HTERT RPE-1 (cell line): Measurements from ENCODE around the gene PPP2R5C.

ENCODE experiments used
- in situ Hi-C: fragments of 300-500 bp; cut with MboI; formaldehyde crosslinking; loops from 4 replicates; pipeline ENCODE4 v1.14.3; 2020; ENCODE audit warnings: low sequenced_read_pairs

PPP2R5C gene

DNA sequence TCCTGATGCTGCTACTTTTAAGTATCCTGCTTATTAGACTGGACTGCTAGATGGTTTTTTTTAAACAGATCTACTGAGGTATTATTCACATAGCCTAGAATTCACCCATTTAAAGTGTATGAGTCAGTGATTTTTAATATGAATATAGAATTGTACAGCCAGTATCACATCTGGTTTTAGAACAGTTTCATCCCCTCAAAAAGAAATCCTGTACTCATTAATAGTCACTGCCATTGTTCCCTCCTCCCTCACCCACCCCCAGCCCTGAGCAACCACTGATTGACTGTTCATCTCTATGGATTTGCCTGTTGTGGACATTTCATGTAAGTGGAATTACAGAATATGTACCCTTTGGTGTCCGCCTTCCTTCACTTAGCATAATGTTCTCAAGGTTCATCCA is 98.4 kb downstream of the PPP2R5C start:
- in situ Hi-C loops, result no loop called here

DNA sequence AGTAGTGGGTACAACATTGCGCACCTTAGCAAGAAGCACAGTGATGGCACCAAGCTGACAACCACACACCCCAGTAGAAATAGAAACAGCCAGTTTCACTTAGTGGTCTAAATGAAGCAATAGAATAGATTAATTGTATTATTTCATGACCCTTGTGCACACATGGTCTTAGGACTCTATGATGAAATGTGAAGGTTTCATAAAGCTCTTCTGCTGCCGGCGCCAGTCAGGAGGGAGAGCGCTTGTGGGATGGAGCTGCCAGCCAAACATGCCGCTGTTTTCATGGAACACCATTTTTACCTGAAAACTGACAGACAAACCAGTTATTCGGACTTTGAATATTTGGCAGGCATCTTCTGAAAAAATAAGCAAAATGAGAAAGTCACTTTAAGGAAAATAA is 100.0 kb downstream of the PPP2R5C start:
- in situ Hi-C loops, result no loop called here

DNA sequence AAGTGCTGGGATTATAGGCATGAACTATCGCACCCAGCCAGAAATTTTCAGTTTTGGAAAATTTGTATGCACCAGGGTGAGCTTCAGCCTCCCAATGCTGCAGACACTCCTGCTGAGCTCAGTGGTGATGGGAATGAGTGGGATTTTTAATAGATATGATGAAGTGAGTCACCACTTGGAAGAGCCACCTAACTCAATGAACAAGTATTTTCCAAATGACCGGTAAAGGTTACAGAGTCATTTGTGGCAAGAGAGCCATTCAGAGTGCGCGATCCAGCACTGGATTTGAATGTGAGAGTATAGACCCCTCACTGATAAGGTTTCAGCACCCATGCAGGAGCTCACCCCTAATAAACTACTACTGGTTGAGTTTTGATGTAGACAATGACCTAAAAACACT is 100.7 kb downstream of the PPP2R5C start:
- in situ Hi-C loops, result no loop called here

- in situ Hi-C loops, result no loop called here
Measured at GRCh38 chr14:101862711-101863110, 101.2 kb downstream of the PPP2R5C start.

GRCh38 chr14:101865288-101865687 is 103.8 kb downstream of the PPP2R5C start:
- in situ Hi-C loops, result no loop called here

GRCh38 chr14:101867854-101868253 is 106.3 kb downstream of the PPP2R5C start:
- in situ Hi-C loops, result no loop called here

DNA sequence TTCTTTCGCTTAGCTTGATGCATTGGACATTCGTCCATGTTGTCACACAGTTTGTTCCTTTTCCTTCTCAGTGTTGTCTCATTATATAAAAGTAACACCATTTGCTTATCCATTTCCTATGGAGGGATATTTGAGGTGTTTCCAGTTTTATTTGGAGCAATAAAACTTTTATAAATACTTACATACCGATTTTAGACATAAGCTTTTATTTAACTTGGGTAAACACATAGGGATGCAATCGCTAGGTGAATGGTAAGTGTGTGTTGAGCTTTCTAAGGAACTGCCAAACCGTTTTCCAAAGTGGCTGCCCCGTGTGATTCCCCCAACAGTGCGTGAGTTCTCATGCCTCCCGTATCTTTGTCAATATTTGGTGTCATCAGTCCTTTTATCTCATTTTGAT is 107.7 kb downstream of the PPP2R5C start:
- in situ Hi-C loops, result no loop called here

- in situ Hi-C loops, result no loop called here
Measured at GRCh38 chr14:101870273-101870939, 108.9 kb downstream of the PPP2R5C start.

DNA sequence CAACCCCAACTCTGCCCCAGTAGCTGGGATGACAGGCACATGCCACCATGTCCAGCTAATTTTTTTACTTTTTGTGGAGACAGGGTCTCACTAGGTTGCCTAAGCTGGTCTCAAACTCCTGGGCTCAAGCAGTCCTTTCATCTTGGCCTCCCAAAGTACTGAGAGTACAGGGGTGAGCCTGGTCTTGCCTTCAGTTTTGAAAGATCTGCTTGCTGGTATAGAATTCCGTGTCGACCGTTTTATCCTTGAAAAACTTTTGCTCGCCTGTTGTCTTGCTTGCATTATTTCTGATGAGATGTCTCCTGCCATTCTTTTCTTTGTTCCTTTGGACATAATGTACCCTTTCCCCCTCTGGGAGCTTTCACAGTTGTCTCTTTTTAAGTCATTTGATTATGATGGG is 110.8 kb downstream of the PPP2R5C start:
- in situ Hi-C loops, result no loop called here

DNA sequence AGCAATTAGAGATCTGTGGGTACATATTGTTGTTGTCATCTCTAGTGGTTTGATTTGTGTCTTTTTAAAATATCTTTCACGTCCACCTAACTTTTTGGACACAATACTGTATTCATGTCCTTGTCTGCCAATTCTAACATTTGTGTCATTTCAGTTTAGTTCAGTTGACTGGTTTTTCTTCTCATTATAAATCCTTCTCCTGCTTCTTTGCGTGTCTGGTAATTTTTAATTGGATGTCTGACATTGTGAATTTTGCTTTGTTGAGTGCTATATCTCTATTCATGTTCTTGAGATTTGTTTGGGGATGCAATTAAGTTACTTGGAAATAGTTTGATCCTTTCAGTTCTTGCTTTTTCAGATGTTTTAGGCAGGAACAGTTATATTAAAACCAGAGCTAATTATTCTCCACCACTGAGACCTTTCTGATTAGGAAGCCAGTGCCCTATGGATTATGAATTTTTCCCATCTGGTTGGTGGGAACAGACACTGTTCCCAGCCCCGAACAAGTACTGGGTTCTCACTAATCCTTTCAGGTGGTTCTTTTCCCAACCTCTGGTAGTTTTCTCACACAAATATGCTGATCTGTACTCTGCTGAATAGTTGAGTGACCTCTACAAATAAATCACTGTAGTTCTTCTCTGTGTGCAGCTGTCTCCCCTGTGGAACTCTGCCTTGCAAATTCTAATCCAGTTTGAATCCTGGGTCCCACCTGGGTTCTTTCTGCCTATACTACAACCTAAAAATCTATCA is 111.7 kb downstream of the PPP2R5C start:
- in situ Hi-C loops, result no loop called here

DNA sequence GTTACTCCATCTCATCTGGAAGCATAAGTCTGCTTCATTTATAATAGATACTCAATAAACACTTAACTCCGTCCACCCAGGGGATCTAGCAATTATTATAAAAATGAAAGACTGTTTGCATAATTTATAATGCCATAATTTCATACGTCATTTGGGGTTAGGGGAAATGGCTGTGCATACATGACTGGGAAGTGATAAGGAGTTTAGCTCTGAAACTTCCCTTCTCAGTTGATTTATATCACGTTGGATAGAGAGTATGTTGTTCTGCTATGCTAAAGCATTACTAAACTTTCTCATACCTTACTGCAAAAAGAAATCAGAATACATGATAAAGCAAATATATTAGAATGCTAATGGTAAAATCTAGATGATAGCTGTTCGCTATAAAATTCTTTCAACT is 112.5 kb downstream of the PPP2R5C start:
- in situ Hi-C loops, result no loop called here

DNA sequence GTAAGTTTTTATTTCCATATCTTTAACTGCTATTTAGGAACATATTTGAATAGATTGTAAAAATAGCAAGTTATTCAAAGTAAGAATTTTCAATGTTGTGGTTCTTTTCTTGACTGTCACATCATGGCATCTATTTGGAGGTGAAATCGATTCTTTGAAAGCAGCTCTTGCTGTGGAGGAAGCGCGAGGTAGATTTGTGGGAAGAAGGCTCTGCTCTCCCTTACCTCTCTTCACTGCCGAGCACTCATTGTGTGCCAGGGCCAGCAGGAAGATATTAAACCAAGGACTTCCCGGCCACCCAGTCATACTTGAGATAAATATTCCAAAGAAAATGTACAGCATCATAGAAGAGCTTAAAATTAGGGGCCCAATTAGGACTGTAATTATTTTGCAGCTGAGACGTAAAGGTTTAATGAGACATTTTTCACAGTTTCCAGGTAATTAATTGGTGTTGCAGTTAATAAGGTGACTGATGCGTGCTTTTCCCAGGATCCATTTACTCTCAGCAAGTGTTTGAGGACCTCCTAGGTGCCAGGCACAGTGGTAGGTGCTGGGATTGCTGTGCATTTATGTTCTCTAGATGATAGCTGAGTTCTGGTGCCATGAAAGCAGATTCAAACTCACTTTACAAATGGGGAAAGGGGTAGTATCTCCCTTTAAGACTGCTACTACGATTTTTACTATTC is 113.7 kb downstream of the PPP2R5C start:
- in situ Hi-C loops, result no loop called here

DNA sequence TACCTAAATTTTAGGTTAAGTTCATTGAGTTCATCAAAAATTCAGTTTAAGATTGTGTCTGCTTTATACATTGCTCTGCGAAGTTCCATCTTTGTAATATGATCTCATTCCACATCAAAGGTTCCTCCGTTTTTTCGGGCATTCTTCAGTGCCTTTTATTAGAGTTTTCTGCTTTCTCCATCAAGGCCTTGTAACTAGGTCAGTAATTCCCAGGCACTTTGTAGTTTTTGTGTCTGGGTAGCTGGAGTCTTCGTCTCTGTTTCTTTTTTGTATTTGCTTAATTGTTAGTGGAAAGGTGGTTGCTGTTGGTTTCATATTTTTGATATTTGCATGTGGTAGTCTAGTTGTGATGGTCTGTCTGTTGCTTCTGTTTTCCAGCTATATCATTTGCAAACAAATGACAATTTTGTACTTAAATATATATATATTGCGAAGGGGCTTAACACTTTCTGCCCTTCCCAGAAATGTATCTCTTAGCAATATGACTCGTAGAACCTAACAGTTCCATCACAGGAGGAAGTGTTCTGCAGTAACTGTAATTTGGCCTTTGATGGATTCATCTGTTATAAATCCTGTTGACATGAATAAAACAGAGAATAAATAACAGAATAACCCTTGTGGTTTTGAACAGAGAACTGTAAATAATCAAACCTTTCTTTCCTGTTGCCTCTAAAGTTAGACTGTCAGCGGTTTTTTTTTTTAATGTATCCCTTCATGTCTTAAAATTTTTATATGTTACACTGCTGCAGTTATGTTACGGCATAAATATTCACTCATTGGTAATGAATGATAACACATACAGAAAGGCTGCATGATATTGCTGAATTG is 114.4 kb downstream of the PPP2R5C start:
- in situ Hi-C loops, result no loop called here

- in situ Hi-C loops, result no loop called here
Measured at GRCh38 chr14:101876555-101876938, 115.0 kb downstream of the PPP2R5C start.

- in situ Hi-C loops, result no loop called here
Measured at GRCh38 chr14:101877766-101878165, 116.3 kb downstream of the PPP2R5C start.

DNA sequence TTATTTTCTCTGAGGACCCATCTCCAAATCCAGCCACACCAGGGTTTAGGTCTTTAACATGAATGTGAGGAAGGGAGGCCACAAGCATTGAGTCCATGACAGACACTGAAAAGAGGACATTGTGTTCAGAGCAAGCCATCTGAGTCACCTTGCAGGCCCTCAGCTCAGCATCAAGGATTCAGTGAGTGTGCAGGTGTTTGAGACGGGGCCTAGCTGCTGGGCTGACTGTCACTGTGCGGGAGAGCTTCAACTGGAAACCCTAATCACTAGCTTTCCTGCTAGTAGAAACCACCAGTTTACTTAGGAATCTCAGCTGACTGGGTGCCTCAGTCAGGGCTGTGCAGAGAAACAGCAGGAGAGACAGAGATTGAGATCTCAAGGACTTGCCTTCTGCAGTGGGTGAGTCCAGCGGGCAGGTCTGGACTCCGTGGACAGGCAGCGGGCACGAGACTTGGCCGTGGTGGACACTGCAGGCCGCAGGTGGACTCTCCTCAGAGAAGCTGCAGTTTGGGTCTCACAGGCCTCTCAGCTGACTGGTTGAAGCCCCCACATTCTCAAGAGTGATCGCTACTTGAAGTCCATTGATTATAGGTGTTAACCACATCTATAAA is 116.8 kb downstream of the PPP2R5C start:
- in situ Hi-C loops, result no loop called here

DNA sequence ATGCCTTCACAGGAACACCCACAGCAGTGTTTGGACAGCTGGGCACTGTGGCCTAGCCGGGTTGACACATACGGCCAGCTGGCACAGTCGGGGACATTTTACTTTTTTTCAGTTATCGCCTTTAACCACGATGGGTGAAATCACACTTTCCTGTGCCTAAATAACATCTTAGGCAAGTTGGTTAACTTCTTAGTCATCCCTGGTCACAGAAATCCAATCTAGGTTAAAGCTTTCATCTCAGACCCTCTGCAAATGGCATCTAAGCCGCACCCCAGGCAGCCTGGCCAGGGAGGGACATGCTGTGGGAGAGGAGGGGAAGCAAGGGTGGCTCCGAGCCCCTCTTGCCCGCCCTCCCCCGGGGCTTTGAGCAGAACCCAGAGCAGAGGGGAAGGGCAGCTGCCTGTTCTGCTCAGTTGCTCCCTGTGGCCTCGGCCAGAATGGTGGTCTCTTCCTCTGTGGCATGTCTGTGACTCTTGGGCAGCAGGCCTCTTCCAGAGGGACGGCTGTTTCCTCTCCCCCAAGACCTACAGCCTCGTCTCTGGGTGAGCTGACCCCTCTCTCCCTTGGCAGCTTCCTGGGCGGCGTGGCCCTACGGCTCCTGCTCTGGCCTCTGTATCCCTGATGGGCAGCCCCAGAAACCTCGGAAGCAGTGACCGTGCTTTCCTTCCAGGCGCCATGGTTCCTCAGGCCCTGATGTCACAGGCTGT is 117.5 kb downstream of the PPP2R5C start:
- in situ Hi-C loops, result no loop called here

GRCh38 chr14:101879529-101880336 is 118.2 kb downstream of the PPP2R5C start:
- in situ Hi-C loops, result no loop called here

GRCh38 chr14:101881426-101881825 is 119.9 kb downstream of the PPP2R5C start:
- in situ Hi-C loops, result no loop called here
